ENCODE results near the gene NRDE2. TPM values are rescaled to one million over a fixed set of nuclear protein-coding genes. Genes with fewer than 3 reads are reported as not detected.

The NRDE2 gene
- total and polyA plus RNA-seq, 8 donors: 17.4 to 25.7 (median 21.5) TPM

DNA sequence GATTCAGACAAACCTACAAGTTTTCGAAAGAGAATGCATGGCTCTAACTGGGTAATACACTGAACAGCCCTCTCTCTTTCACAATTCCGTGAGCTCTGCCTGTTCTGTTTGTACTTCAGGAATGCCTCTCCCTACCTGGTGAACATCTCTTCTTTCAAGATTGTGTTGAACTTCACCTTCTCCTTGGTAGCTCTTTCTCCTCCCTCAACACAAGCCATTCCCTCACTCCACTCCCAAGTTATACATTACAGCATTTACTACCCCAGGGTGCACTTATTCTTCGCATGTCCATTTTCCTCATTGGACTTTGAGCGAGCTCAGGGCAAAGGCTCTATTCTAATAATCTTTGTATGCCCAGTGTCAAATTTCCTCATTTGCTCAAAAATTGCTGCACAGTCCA lies 28.3 kb downstream of the NRDE2 start:
- peaks cover 0 to 29% of the 10 kb centered on the region in 2 donors for H3K4me1 ChIP-seq
- H3K4me3 ChIP-seq: no peak overlapping the region
- H3K27me3 ChIP-seq: no peaks in the 10 kb centered on the region
- ATAC-seq: no peak
- H3K27ac ChIP-seq: no peak overlapping the region
- no peaks in the 10 kb centered on the region for H3K9me3 ChIP-seq
- no peak for DNase-seq
- no peak for TF ChIP-seq CTCF (IDR thresholded peaks at IDR 0.05)
- intact Hi-C loops (cut with DNase I): no loop called here
- peaks cover 0 to 57% of the 10 kb centered on the region in 2 donors for H3K36me3 ChIP-seq

- H3K27ac ChIP-seq: no peak overlapping the region
- TF ChIP-seq CTCF (IDR thresholded peaks at IDR 0.05): no peak
- H3K4me3 ChIP-seq: no peak overlapping the region
- ATAC-seq (no peak), DNase-seq (no peak)
- H3K36me3 ChIP-seq: peaks cover 0 to 55% of the 10 kb centered on the region in 2 donors
- no peaks in the 10 kb centered on the region for H3K9me3 ChIP-seq
- peaks cover 0 to 29% of the 10 kb centered on the region in 2 donors for H3K4me1 ChIP-seq
- intact Hi-C loops (cut with DNase I): no loop called here
- no peaks in the 10 kb centered on the region for H3K27me3 ChIP-seq
These were observed 29.0 kb downstream of the NRDE2 start for GRCh38 chr14:90302529-90303303.

DNA sequence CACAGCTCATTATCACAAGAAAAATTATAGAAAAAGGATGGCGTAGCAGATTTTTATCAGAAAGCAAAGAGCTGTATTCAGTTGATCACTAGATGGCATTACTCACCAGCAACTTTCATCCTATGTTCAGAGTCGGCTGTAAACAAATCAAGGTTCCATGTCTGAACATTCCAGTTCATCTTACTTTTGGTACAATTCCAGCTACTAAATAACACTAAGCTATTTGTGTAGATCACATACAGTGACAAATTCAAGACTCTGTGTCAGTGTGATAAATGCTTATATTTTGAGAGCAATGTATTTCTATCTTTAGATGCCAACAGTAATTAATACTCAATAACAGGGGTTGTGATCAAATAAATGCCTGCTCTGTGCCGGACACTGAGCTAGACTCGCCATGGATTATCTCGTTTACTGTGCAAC lies 30.1 kb downstream of the NRDE2 start:
- Histone ChIP-seq H3K27ac (peak overlapping the region in 1 of 2 donors; percentile 79), H3K36me3 (peaks cover 0 to 59% of the 10 kb centered on the region in 2 donors)
- peak; percentile 82 for ATAC-seq

GRCh38 chr14:90301122-90301521 lies 30.6 kb downstream of the NRDE2 start:
- peaks cover 0 to 41% of the 10 kb centered on the region in 2 donors for H3K4me1 ChIP-seq
- H3K36me3 ChIP-seq: peaks cover 0 to 62% of the 10 kb centered on the region in 2 donors
- intact Hi-C loops (cut with DNase I): no loop called here
- ATAC-seq (no peak), DNase-seq (no peak)
- H3K27me3 ChIP-seq: no peaks in the 10 kb centered on the region
- TF ChIP-seq CTCF (IDR thresholded peaks at IDR 0.05): no peak
- H3K4me3 ChIP-seq: no peak overlapping the region
- H3K27ac ChIP-seq: peak overlapping the region in 1 of 2 donors; percentile 79
- no peaks in the 10 kb centered on the region for H3K9me3 ChIP-seq

More for the DNA sequence above, 30.1 kb downstream of the NRDE2 start:
- H3K27me3 ChIP-seq: no peaks in the 10 kb centered on the region
- H3K4me1 ChIP-seq: peaks cover 0 to 36% of the 10 kb centered on the region in 2 donors
- H3K4me3 ChIP-seq: no peak overlapping the region
- H3K9me3 ChIP-seq: no peaks in the 10 kb centered on the region
- TF ChIP-seq CTCF (IDR thresholded peaks at IDR 0.05): peak in 1 of 2 donors; percentile 49
- intact Hi-C loops (cut with DNase I): no loop called here
- DNase-seq: peak in 2 of 4 donors; percentile 38 to 65

DNA sequence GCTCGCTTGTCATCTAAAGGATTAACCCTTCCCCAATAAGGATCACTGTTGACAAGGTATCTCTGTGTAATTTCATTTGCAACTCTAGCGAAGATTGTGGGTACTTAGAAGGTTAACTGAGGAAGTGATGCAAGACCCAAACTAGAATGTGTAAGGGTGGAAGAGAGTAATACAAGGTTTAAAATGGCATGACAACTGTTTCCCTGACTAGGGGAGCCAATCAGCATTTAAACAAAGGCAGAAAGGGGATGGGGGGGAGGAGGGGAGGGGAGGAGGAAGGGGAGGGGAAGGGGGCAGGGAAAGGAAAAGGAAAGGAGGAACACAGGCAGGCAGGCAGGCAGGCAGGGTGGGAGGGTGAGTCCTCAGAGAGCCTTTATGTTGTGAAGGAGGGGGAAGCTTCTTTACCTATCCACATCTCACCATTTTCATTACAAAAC lies 31.1 kb downstream of the NRDE2 start:
- DNase-seq (no peak), ATAC-seq (peak; percentile 34)
- H3K4me1 ChIP-seq: peaks cover 0 to 46% of the 10 kb centered on the region in 2 donors
- no peak for TF ChIP-seq CTCF (IDR thresholded peaks at IDR 0.05)
- peaks cover 0 to 59% of the 10 kb centered on the region in 2 donors for H3K36me3 ChIP-seq
- no peaks in the 10 kb centered on the region for H3K9me3 ChIP-seq
- intact Hi-C loops (cut with DNase I): no loop called here
- H3K27me3 ChIP-seq: no peaks in the 10 kb centered on the region
- H3K4me3 ChIP-seq: no peak overlapping the region
- peak overlapping the region in 1 of 2 donors; percentile 79 for H3K27ac ChIP-seq

Measured in left lung (tissue), 10 donors.